ENCODE results near the gene RAB23. TPM values are rescaled to one million over a fixed set of nuclear protein-coding genes. Genes with fewer than 3 reads are reported as not detected.

RAB23 gene
- total RNA-seq, 1 donor = 82.2 TPM

- no peaks in the 10 kb centered on the region for H3K27me3 ChIP-seq (ENCODE audit: insufficient read depth, low read length)
- peak overlapping the region; percentile 60 for H3K4me2 ChIP-seq (ENCODE audit: insufficient read depth, low read length)
- H3K9me3 ChIP-seq (ENCODE audit: low read depth, low read length) = no peaks in the 10 kb centered on the region
- H2AFZ ChIP-seq (ENCODE audit: low read length) = no peak overlapping the region
- H3K36me3 ChIP-seq (ENCODE audit: insufficient read depth, low read length) = no peaks in the 10 kb centered on the region
- no peaks in the 10 kb centered on the region for H3K79me2 ChIP-seq (ENCODE audit: insufficient read depth, low read length)
- no peak overlapping the region for H3K4me3 ChIP-seq (ENCODE audit: insufficient read depth, low read length)
- peaks cover 73% of the 10 kb centered on the region for H3K4me1 ChIP-seq (ENCODE audit: insufficient read depth, low read length)
- H3K27ac ChIP-seq (ENCODE audit: low read depth, low read length) = peak overlapping the region; percentile 97
- no peaks in the 10 kb centered on the region for H4K20me1 ChIP-seq (ENCODE audit: insufficient read depth, low read length)
- no peak for DNase-seq (ENCODE audit: insufficient read length, low spot score, missing footprints)
- TF ChIP-seq, protein P1, sequence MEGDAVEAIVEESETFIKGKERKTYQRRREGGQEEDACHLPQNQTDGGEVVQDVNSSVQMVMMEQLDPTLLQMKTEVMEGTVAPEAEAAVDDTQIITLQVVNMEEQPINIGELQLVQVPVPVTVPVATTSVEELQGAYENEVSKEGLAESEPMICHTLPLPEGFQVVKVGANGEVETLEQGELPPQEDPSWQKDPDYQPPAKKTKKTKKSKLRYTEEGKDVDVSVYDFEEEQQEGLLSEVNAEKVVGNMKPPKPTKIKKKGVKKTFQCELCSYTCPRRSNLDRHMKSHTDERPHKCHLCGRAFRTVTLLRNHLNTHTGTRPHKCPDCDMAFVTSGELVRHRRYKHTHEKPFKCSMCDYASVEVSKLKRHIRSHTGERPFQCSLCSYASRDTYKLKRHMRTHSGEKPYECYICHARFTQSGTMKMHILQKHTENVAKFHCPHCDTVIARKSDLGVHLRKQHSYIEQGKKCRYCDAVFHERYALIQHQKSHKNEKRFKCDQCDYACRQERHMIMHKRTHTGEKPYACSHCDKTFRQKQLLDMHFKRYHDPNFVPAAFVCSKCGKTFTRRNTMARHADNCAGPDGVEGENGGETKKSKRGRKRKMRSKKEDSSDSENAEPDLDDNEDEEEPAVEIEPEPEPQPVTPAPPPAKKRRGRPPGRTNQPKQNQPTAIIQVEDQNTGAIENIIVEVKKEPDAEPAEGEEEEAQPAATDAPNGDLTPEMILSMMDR (IDR thresholded peaks at IDR 0.05; ENCODE audit: extremely low read depth, low read depth, low read length) = no peak
These were observed 41.6 kb upstream of the RAB23 start for GRCh38 chr6:57263739-57264138.

DNA sequence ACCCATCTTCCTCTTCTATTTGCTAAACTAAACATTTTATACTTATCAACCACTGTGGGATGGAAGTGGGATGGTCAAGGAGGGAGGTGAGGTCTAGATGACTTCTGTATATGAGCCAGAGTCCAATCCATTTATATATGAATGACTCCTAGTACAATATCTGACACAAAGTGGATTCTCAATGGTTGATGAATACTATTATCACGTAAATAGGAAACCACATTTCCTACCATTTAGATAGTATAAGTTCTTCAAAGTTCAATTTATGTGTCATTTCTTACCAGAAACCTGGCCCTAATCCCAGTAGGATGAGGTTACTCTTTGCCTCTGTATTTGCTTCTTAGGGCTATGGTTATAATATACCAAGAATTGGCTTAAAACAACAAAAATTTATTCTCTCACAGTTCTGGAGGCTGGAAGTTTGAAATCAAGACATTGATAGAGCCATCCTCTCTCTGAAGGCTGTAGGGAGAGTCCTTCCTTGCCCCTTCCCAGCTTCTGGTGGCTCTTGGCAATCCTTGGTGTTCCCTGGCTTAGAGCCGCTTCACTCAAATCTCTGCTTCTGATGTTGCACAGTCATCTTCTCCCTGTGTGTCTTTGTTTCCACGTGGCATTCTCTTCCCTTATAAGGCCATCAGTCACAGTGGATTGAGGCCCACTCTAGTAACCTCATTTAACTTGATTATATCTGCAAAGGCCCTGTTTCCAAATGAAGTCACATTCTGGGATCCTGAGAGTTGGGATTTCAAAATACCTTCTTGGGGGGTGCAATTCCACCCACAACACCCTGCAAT is 41.0 kb upstream of the RAB23 start:
- Histone ChIP-seq H3K36me3 (ENCODE audit: insufficient read depth, low read length) (no peaks in the 10 kb centered on the region), H3K4me3 (ENCODE audit: insufficient read depth, low read length) (peak overlapping the region; percentile 15), H3K9me3 (ENCODE audit: low read depth, low read length) (no peaks in the 10 kb centered on the region), H2AFZ (ENCODE audit: low read length) (peak overlapping the region; percentile 36), H3K27me3 (ENCODE audit: insufficient read depth, low read length) (no peaks in the 10 kb centered on the region), H3K4me2 (ENCODE audit: insufficient read depth, low read length) (peak overlapping the region; percentile 60), H4K20me1 (ENCODE audit: insufficient read depth, low read length) (no peaks in the 10 kb centered on the region), H3K27ac (ENCODE audit: low read depth, low read length) (peak overlapping the region; percentile 97), H3K4me1 (ENCODE audit: insufficient read depth, low read length) (peaks cover 76% of the 10 kb centered on the region), H3K79me2 (ENCODE audit: insufficient read depth, low read length) (no peaks in the 10 kb centered on the region)
- TF ChIP-seq, protein P1 (IDR thresholded peaks at IDR 0.05; ENCODE audit: extremely low read depth, low read depth, low read length) = no peak
- peak; percentile 66 for DNase-seq (ENCODE audit: insufficient read length, low spot score, missing footprints)

DNA sequence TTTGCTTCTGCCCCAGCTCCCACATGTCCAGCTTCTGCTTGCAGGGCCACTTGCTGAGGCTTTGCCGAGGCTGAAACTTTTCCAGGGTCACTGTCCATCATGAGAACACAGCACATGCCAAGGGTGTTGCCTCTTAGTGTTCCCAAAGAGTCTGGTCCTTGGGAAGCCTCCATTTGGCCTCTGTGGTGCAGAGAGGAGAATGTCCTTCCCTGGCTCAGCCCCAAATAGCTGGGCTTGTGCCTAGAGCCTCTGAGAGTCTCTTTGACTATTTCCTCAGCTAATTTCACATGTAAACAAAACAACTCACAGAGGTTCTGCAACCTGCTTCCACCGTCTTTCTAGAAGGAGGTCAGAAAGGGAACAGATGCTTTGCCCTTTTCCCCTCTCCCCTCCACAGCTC is 40.4 kb upstream of the RAB23 start:
- no peaks in the 10 kb centered on the region for H3K36me3 ChIP-seq (ENCODE audit: insufficient read depth, low read length)
- no peaks in the 10 kb centered on the region for H3K79me2 ChIP-seq (ENCODE audit: insufficient read depth, low read length)
- TF ChIP-seq, protein P1 (IDR thresholded peaks at IDR 0.05; ENCODE audit: extremely low read depth, low read depth, low read length) = no peak
- H3K4me1 ChIP-seq (ENCODE audit: insufficient read depth, low read length) = peaks cover 77% of the 10 kb centered on the region
- peak overlapping the region; percentile 15 for H3K4me3 ChIP-seq (ENCODE audit: insufficient read depth, low read length)
- H3K27me3 ChIP-seq (ENCODE audit: insufficient read depth, low read length) = no peaks in the 10 kb centered on the region
- H3K9me3 ChIP-seq (ENCODE audit: low read depth, low read length) = no peaks in the 10 kb centered on the region
- peak overlapping the region; percentile 97 for H3K27ac ChIP-seq (ENCODE audit: low read depth, low read length)
- peak overlapping the region; percentile 60 for H3K4me2 ChIP-seq (ENCODE audit: insufficient read depth, low read length)
- no peak overlapping the region for H2AFZ ChIP-seq (ENCODE audit: low read length)
- no peak for DNase-seq (ENCODE audit: insufficient read length, low spot score, missing footprints)
- H4K20me1 ChIP-seq (ENCODE audit: insufficient read depth, low read length) = no peaks in the 10 kb centered on the region

DNA sequence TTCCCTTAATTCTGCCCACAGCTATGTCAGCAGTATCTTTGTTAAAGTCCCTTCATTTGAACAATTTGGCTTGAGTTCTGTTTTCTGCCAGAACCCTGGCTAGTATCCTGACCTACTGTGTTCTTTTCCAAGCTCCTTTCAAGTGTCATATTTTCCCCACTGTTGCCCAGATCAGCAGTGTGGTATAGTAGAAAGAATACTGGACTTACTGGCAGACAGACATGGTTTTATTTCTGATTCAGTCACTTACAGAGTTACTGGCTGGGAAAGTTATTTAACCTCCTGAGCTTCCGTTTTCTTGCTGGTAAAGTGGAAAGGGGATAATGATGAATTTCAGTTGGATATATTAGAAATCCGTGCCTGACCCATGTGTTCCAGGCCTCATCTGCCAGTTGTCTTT is 39.8 kb upstream of the RAB23 start:
- no peak overlapping the region for H2AFZ ChIP-seq (ENCODE audit: low read length)
- H3K27ac ChIP-seq (ENCODE audit: low read depth, low read length) = peak overlapping the region; percentile 97
- H3K4me3 ChIP-seq (ENCODE audit: insufficient read depth, low read length) = no peak overlapping the region
- DNase-seq (ENCODE audit: insufficient read length, low spot score, missing footprints) = no peak
- TF ChIP-seq, protein P1 (IDR thresholded peaks at IDR 0.05; ENCODE audit: extremely low read depth, low read depth, low read length) = no peak
- peak overlapping the region; percentile 60 for H3K4me2 ChIP-seq (ENCODE audit: insufficient read depth, low read length)
- no peaks in the 10 kb centered on the region for H4K20me1 ChIP-seq (ENCODE audit: insufficient read depth, low read length)
- no peaks in the 10 kb centered on the region for H3K36me3 ChIP-seq (ENCODE audit: insufficient read depth, low read length)
- H3K9me3 ChIP-seq (ENCODE audit: low read depth, low read length) = no peaks in the 10 kb centered on the region
- no peaks in the 10 kb centered on the region for H3K27me3 ChIP-seq (ENCODE audit: insufficient read depth, low read length)
- no peaks in the 10 kb centered on the region for H3K79me2 ChIP-seq (ENCODE audit: insufficient read depth, low read length)
- H3K4me1 ChIP-seq (ENCODE audit: insufficient read depth, low read length) = peaks cover 77% of the 10 kb centered on the region

Measured in osteoblast (primary cell).